Measurements from ENCODE around the gene HBG1.

- no peak for TF ChIP-seq POLR2AphosphoS5 (IDR thresholded peaks at IDR 0.05; ENCODE audit: low read depth, low read length)
- TF ChIP-seq TAF1 (IDR thresholded peaks at IDR 0.05; ENCODE audit: borderline replicate concordance, insufficient read depth, low read length), result no peak
- no peak for TF ChIP-seq SIN3A (IDR thresholded peaks at IDR 0.05; ENCODE audit: borderline replicate concordance, insufficient read depth, low read length)
- no peak for TF ChIP-seq REST (IDR thresholded peaks at IDR 0.05; ENCODE audit: insufficient read depth in 1 of 2, low read depth in 2 of 2, low read length in 2 of 2)
- TF ChIP-seq FOXP2 (optimal IDR thresholded peaks at IDR 0.05; ENCODE audit: borderline replicate concordance, extremely low read depth, extremely low read length, insufficient read depth), result no peak
These were observed 27.0 kb upstream of the HBG1 start for GRCh38 chr11:5276697-5277096.

Data from PFSK-1 (cell line).